SW480 (cell line): ENCODE results near the gene SPNS3.

Experiments
- DNase-seq: peaks from one replicate; pipeline ENCODE4 v3.0.0-alpha.2; 2016; ENCODE audit warnings: low spot score

Gene SPNS3

DNA sequence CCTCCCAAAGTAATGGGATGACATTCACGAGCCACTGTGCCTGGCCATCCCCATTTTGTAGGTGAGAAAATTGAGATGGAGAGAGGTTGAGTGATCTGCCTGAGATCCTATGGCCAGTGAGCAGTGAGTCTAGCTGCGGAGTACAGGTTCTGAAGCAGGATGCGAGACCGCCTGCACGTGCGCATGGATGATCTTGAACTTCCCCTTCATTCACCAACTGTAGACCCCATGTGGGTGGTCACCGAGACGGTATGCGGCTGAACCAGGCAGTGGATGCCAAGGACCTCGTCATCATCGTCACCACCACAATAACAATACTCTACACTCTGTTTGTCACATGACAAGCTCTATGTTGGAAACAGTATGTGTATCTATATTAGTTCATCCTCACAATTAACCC, 6.2 kb upstream of the SPNS3 start:
- DNase-seq: no peak

DNA sequence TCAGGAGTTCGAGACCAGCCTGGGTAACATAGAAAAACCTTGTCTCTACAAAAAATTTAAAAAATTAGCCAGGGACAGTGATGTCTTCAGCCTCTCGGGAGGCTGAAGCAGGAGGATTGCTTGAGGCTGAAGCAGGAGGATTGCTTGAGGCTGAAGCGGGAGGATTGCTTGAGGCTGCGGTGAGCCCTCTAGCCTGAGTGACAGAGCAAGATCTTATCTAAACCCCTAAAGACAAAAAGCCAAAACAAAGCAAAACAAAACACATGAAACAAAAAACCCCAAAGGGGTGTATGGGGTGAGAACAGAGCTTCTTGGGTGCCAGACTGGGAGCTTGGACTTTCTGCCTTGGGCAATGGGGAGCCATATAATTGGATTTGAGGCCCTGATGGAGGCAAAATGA, 2.6 kb downstream of the SPNS3 start:
- DNase-seq: no peak

GRCh38 chr17:4436846-4437245, 3.1 kb downstream of the SPNS3 start:
- no peak for DNase-seq

GRCh38 chr17:4438162-4438944, 4.6 kb downstream of the SPNS3 start:
- DNase-seq: no peak

GRCh38 chr17:4440021-4440420, 6.3 kb downstream of the SPNS3 start:
- DNase-seq: no peak

GRCh38 chr17:4440690-4441686, 7.2 kb downstream of the SPNS3 start:
- DNase-seq: no peak

DNA sequence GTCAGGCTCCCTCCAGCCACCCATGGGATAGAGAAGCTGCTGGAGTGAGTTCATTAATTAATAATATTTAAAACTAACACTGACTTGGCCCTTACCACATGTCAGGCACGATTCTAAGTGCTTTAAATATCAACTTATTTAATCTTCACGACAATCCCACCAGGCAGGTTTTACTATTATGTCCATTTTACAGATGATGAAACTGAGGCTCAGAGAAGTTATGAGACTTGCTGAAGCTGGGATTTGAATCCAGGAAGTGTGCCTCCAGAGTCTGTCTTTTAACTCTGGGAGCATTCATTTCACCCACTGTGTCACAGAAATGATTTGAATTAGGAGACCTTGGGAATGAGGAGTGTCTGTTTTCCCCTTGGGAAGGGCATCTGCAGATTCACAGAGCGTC, 8.8 kb downstream of the SPNS3 start:
- no peak for DNase-seq

- DNase-seq: no peak
Measured at GRCh38 chr17:4443476-4443875, 9.7 kb downstream of the SPNS3 start.

GRCh38 chr17:4444782-4445473, 11.2 kb downstream of the SPNS3 start:
- peak; percentile 22 for DNase-seq

DNA sequence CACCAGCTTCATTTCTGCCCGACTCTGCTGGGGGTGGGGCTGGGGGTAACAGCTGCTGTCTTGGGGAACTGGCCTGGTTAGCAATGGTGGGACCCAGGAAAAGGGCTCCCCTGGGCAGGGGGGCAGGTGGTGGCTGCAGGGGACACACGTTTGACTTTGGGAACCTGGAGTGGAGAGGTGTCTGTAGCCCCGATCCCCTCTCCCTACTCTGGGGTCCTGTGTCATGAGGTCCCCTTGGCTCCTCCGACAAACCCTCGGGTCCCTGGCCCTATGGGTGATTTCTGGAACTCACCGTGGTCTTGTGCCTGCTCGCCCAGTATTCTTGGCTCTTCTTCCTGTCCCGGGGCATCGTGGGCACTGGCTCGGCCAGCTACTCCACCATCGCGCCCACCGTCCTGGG, 12.0 kb downstream of the SPNS3 start:
- DNase-seq: no peak

GRCh38 chr17:4446326-4447071, 12.8 kb downstream of the SPNS3 start:
- no peak for DNase-seq

DNA sequence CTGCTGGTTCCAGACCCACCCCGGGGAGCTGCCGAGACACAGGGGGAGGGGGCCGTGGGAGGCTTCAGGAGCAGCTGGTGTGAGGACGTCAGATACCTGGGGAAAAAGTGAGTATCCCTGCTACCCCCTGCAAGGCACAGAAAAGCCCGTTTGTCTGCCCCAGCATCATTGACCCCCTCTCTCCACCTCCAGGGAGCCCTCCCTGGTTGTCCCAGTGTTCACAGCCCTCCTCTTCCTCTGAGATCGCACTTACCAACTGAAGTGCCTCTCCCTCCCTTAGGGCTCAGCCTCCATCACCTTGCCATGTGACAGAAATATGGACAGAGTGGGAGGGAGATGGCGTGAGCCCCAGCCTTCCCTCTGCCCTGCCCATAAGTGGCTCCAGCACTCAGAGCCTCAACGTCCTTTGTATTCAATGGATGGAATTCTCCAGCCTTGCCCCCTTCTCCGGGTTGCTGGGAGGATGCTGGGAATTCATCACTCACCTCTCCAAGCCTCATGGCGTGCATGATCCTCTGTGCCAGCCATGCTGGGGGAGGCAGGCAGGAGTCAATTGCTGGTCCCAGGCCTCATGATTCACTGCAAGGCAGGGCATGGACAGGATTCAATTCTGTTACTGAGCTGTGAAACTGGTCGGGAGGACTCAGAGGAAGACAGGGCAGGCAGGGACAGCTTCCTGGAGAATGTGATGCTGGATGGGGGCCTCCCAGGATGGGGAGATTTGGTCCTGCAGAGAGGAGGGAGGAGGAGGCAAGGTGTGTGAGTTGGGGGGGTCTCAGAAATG, 14.6 kb downstream of the SPNS3 start:
- no peak for DNase-seq

DNA sequence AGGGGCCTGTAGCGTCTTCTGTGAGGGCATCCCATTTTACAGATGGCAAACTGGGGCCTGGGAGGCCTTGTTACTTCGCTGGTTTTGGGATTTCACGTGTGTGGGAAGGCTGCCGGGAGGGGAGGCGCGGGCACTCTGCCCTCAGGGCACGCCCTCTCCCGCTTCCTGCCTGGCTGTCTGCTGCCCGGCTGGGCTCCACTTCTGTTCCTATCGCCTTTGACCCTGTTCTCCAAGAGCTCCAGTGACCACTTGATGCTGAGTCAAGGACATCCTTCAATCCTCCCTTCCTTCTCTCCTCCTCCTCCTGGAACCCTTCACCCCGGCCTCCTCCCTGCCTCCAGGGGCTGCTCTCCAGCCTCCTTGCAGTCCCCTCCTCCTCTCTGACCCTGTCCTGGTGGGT, 16.0 kb downstream of the SPNS3 start:
- DNase-seq: peak; percentile 28

DNA sequence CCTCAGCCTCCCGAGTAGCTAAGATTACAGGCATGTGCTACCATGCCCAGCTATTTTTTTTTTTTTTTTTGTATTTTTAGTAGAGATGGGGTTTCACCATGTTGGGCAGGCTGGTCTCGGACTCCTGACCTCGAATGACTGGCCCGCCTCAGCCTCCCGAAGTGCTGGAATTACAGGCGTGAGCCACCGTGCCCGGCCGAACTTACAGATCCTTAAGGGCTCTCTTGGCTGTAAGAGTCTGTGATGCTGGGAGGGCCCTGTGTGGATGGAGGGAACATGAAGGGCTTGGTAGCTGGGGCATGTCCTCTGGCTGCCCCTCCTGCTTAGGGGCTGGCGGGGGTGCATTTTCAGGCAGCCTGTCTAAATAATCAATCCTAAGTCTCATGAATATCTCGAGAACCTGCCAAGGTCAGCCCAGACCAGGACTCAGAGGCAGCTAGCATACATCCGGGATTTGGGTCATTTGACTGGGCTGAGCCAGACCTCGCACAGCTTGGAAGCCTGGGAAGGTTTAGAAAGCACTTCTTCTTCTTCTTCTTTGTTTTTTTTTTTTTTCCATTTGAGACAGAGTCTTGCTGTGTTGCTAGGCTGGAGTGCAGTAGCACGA, 17.1 kb downstream of the SPNS3 start:
- DNase-seq: no peak

- no peak for DNase-seq
Measured at GRCh38 chr17:4453812-4454591, 20.3 kb downstream of the SPNS3 start.

DNA sequence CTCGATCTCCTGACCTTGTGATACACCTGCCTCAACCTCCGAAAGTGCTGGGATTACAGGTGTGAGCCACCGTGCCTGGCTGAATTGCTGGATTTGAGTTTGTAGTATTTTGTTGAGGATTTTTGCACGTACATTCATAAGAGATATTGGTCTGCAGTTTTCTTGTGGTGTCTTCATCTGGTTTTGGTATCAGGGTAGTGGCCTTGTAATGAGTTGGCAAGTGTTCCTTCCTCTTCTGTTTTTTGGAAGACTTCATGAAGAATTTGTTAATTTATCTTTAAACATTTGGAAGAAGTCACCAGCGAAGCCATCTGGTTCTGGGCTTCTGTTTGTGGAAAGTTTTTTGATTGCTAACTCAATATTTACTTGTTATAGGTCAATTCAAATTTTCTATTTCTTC, 26.9 kb downstream of the SPNS3 start:
- no peak for DNase-seq

DNA sequence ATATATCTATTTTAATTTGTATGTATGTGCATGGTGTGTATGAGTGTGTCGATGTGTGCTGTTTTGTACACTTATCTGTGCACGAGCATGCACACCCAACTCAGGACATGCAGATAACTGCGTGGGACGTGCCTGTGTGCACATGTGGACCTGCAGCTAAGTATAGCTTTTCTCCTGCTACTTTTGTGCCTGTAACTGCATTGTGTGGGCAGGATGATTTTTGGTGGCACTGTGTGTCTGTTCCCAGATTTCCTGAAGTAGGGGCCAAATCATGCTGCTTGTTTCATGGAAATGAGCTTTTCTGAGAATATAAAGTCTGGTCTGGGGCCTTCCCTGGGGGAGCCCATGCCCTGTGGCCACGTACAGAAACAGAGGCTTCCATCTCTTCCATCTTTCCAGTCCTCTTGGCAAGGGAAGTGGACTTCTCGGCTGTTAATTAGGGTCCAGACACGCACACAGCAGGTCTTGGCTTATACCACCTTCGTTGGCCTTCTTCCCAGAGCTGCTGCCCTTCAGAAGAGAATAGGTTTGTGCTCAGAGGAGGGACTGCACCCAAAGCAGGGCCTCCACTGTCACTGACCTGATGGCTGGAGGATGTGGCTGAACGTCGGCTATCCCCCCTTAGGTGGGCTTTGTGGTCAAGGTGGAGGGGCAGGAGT, 30.2 kb downstream of the SPNS3 start:
- no peak for DNase-seq

DNA sequence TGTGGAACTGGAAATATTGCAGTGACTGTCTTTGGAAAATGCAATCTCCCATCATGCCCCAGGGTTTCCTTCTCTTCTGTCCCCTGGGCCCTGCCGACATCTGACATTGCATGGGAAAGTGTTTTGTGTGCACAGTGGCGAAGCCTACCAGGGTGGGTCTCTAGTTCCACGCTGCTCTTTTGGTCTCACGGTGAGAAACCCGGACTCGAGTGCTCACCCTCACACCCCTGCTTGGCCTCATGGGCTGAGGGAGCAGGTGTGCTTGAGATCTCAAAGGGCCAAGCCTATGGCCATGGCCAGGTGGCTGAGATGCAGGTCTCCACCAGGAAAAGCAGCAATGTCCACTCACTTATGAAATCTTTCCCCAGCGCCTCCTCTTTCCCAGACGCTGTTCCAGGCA, 32.0 kb downstream of the SPNS3 start:
- no peak for DNase-seq

- DNase-seq: peak; percentile 23
Measured at GRCh38 chr17:4467287-4467686, 33.5 kb downstream of the SPNS3 start.
